H9 (cell line): ENCODE data around the gene NPTXR. TPM values are rescaled to one million over a fixed set of nuclear protein-coding genes. Genes with fewer than 3 reads are reported as not detected.

Experiments
- DNase-seq: peaks from one replicate; pipeline ENCODE4 v3.0.0-alpha.2; 2017
- H2AFZ ChIP-seq: one replicate; pipeline ENCODE4 v1.6.1; 2013; ENCODE audit warnings: mild to moderate bottlenecking, low read length, control low read depth, moderate library complexity
- H2AK5ac ChIP-seq: 2 replicates; pipeline ENCODE4 v1.6.1; 2013; ENCODE audit warnings: low read length, control low read depth, mixed read lengths; ENCODE audit not compliant: insufficient read length
- H2BK120ac ChIP-seq: one replicate; pipeline ENCODE4 v1.6.1; 2013; ENCODE audit warnings: low read depth, mild to moderate bottlenecking, low read length, control low read depth, inconsistent platforms; ENCODE audit not compliant: poor library complexity, severe bottlenecking
- H2BK12ac ChIP-seq: 2 replicates; pipeline ENCODE4 v1.6.1; 2013; ENCODE audit warnings: low read length, control low read depth, mixed read lengths, low read depth; ENCODE audit not compliant: insufficient read length
- H2BK15ac ChIP-seq: 2 replicates; pipeline ENCODE4 v1.6.1; 2013; ENCODE audit warnings: low read depth, low read length, control low read depth
- H2BK20ac ChIP-seq: one replicate; pipeline ENCODE4 v1.6.1; 2013; ENCODE audit warnings: low read depth, mild to moderate bottlenecking, low read length, control low read depth, inconsistent platforms; ENCODE audit not compliant: poor library complexity, severe bottlenecking
- H2BK5ac ChIP-seq: 2 replicates; pipeline ENCODE4 v1.6.1; 2013; ENCODE audit warnings: low read length, control low read depth, mixed read lengths; ENCODE audit not compliant: insufficient read length
- H3K14ac ChIP-seq: 2 replicates; pipeline ENCODE4 v1.6.1; 2013; ENCODE audit warnings: low read length, control low read depth; ENCODE audit not compliant: insufficient read depth
- H3K18ac ChIP-seq: 2 replicates; pipeline ENCODE4 v1.6.1; 2013; ENCODE audit warnings: low read depth, mild to moderate bottlenecking, mixed read lengths, low read length, control low read depth; ENCODE audit not compliant: insufficient read length
- H3K23ac ChIP-seq: 2 replicates; pipeline ENCODE4 v1.6.1; 2013; ENCODE audit warnings: low read length, control low read depth, mixed read lengths, low read depth; ENCODE audit not compliant: insufficient read length
- H3K23me2 ChIP-seq: 2 replicates; pipeline ENCODE4 v1.6.1; 2013; ENCODE audit warnings: low read depth, mild to moderate bottlenecking, mixed read lengths, low read length, control low read depth; ENCODE audit not compliant: insufficient read length, poor library complexity, severe bottlenecking
- H3K27ac ChIP-seq: 2 replicates; pipeline ENCODE4 v1.5.1; 2013; ENCODE audit warnings: low read length, control low read depth, mixed read lengths, low read depth; ENCODE audit not compliant: insufficient read length
- H3K27me3 ChIP-seq: 2 replicates; pipeline ENCODE4 v1.6.1; 2013; ENCODE audit warnings: low read length, control low read depth, inconsistent platforms; ENCODE audit not compliant: insufficient read depth
- H3K4ac ChIP-seq: 2 replicates; pipeline ENCODE4 v1.6.1; 2013; ENCODE audit warnings: low read depth, mild to moderate bottlenecking, control low read depth, inconsistent platforms, low read length, moderate library complexity
- H3K4me1 ChIP-seq: 2 replicates; pipeline ENCODE4 v1.6.1; 2013; ENCODE audit warnings: low read length, control low read depth, inconsistent platforms; ENCODE audit not compliant: insufficient read depth
- H3K4me2 ChIP-seq: 2 replicates; pipeline ENCODE4 v1.6.1; 2013; ENCODE audit warnings: low read length, control low read depth, mixed read lengths; ENCODE audit not compliant: insufficient read length, insufficient read depth
- H3K56ac ChIP-seq: 2 replicates; pipeline ENCODE4 v1.6.1; 2013; ENCODE audit warnings: low read depth, mild to moderate bottlenecking, mixed read lengths, low read length, control low read depth; ENCODE audit not compliant: insufficient read length
- H3K79me1 ChIP-seq: 2 replicates; pipeline ENCODE4 v1.6.1; 2013; ENCODE audit warnings: low read depth, mild to moderate bottlenecking, moderate library complexity, low read length, control low read depth, inconsistent platforms; ENCODE audit not compliant: insufficient read depth, poor library complexity, severe bottlenecking
- H3K79me2 ChIP-seq: 2 replicates; pipeline ENCODE4 v1.6.1; 2013; ENCODE audit warnings: low read length, control low read depth, inconsistent platforms; ENCODE audit not compliant: insufficient read depth
- H3K9ac ChIP-seq: 2 replicates; pipeline ENCODE4 v1.6.1; 2013; ENCODE audit warnings: low read length, control low read depth, mixed read lengths; ENCODE audit not compliant: insufficient read length; ENCODE audit errors: extremely low read depth
- H3K9me3 ChIP-seq: one replicate; pipeline ENCODE4 v1.6.1; 2013; ENCODE audit warnings: low read depth, low read length, inconsistent platforms; ENCODE audit not compliant: control insufficient read depth
- H3T11ph ChIP-seq: one replicate; pipeline ENCODE4 v1.6.1; 2013; ENCODE audit warnings: mild to moderate bottlenecking, low read length, control low read depth, inconsistent platforms
- H4K20me1 ChIP-seq: one replicate; pipeline ENCODE4 v1.6.1; 2013; ENCODE audit not compliant: control insufficient read depth, insufficient read length, insufficient read depth
- H4K5ac ChIP-seq: 2 replicates; pipeline ENCODE4 v1.6.1; 2013; ENCODE audit warnings: low read depth, mild to moderate bottlenecking, mixed read lengths, low read length, control low read depth; ENCODE audit not compliant: insufficient read length
- H4K8ac ChIP-seq: replicated peaks from 2 replicates; pipeline ENCODE4 v1.6.1; 2013; ENCODE audit warnings: low read length, control low read depth, mixed read lengths, low read depth; ENCODE audit not compliant: insufficient read length
- H4K91ac ChIP-seq: 2 replicates; pipeline ENCODE4 v1.6.1; 2013; ENCODE audit warnings: low read depth, mild to moderate bottlenecking, moderate library complexity, mixed read lengths, low read length, control low read depth; ENCODE audit not compliant: insufficient read length
- H3K27ac Mint-ChIP-seq, 3 experiments: 2 replicates in 2 of 3; 3 replicates in 1 of 3; pipeline ENCODE4 v1.8.0; 2020 to 2021; ENCODE audit warnings: mixed read lengths in 3 of 3, mild to moderate bottlenecking in 1 of 3, moderate library complexity in 1 of 3
- H3K27me3 Mint-ChIP-seq: 2 replicates; pipeline ENCODE4 v1.8.0; 2021; ENCODE audit warnings: low read depth, mild to moderate bottlenecking, moderate library complexity, mixed read lengths
- H3K36me3 Mint-ChIP-seq, 3 experiments: 2 replicates in 2 of 3; 3 replicates in 1 of 3; pipeline ENCODE4 v1.8.0; 2020 to 2021; ENCODE audit warnings: low read depth in 3 of 3, mixed read lengths in 3 of 3; ENCODE audit not compliant: insufficient read depth in 1 of 3
- H3K4me1 Mint-ChIP-seq, 2 experiments: 2 replicates each; pipeline ENCODE4 v1.8.0; 2020; ENCODE audit warnings: mixed read lengths in 2 of 2
- H3K4me3 Mint-ChIP-seq, 2 experiments: 2 replicates in 1 of 2; 3 replicates in 1 of 2; pipeline ENCODE4 v1.8.0; 2020 to 2021; ENCODE audit warnings: mild to moderate bottlenecking in 2 of 2, mixed read lengths in 2 of 2, moderate library complexity in 1 of 2
- H3K9me3 Mint-ChIP-seq, 2 experiments: 2 replicates in 1 of 2; 3 replicates in 1 of 2; pipeline ENCODE4 v1.8.0; 2020; ENCODE audit warnings: mild to moderate bottlenecking in 2 of 2, mixed read lengths in 2 of 2, moderate library complexity in 1 of 2
- CTCF ChIP-seq: fragments of 200-600 bp; sonication (generic); conservative IDR thresholded peaks from 3 replicates; pipeline ENCODE4 v1.8.0; 2021; ENCODE audit warnings: antibody characterized with exemption, mild to moderate bottlenecking
- WGBS: extraction: QIAGEN DNeasy Blood & Tissue Kit; methylation state at CpG from one replicate; pipeline ENCODE4 v1.1.7; 2013; ENCODE audit warnings: missing lambda C conversion rate, low lambda C conversion rate, mixed read lengths; ENCODE audit not compliant: insufficient read length; ENCODE audit errors: extremely low coverage; 5-methylcytosine and 5-hydroxymethylcytosine counted together
- total RNA-seq: library from RNA; stranded (reverse); gene quantifications from 2 replicates; pipeline ENCODE4 v1.2.1, GENCODE V29; 2021

Gene NPTXR
- total RNA-seq, 1 experiment from 2014 or later: 8.1 TPM

GRCh38 chr22:38798496-38798895, 45.3 kb downstream of the NPTXR start:
- WGBS: no CpG with 5 or more reads among the region's 5 CpGs
- no peaks in the 10 kb centered on the region for H3K9me3 ChIP-seq
- no peak overlapping the region for H4K5ac ChIP-seq
- H3K4ac ChIP-seq: no peak overlapping the region
- H4K8ac ChIP-seq: no peak overlapping the region
- H3K9ac ChIP-seq: no peak overlapping the region
- no peak overlapping the region for H2BK20ac ChIP-seq
- no peak overlapping the region for H2BK5ac ChIP-seq
- Mint-ChIP-seq H3K36me3 (no peaks in the 10 kb centered on the region), H3K4me1 (peaks cover 14 to 15% of the 10 kb centered on the region in 2 experiments), H3K9me3 (no peaks in the 10 kb centered on the region; a peak in 1 of 5 replicates), H3K4me3 (no peak overlapping the region), H3K27me3 (peaks cover 64% of the 10 kb centered on the region), H3K27ac (no peak overlapping the region)
- H3K56ac ChIP-seq: no peak overlapping the region
- H2BK12ac ChIP-seq: no peak overlapping the region
- H3K4me1 ChIP-seq: no peaks in the 10 kb centered on the region
- no peak for DNase-seq
- no peak overlapping the region for H3K4me2 ChIP-seq
- H4K20me1 ChIP-seq: no peaks in the 10 kb centered on the region
- no peak overlapping the region for H3K18ac ChIP-seq
- H2BK120ac ChIP-seq: no peak overlapping the region
- no peak overlapping the region for H2BK15ac ChIP-seq
- H3K23ac ChIP-seq: no peak overlapping the region
- H2AFZ ChIP-seq: no peak overlapping the region
- H3K27me3 ChIP-seq: no peaks in the 10 kb centered on the region
- no peaks in the 10 kb centered on the region for H3K79me1 ChIP-seq
- no peak overlapping the region for H2AK5ac ChIP-seq
- no peak overlapping the region for H3K27ac ChIP-seq
- no peak for TF ChIP-seq CTCF
- H3K79me2 ChIP-seq: no peaks in the 10 kb centered on the region
- peaks cover 3% of the 10 kb centered on the region for H3K23me2 ChIP-seq
- H4K91ac ChIP-seq: no peak overlapping the region
- H3K14ac ChIP-seq: no peak overlapping the region
- no peak overlapping the region for H3T11ph ChIP-seq
